GM19324 (cell line): ENCODE measurements around the gene IGF2BP2.

Experiments used
- ATAC-seq: cut with Tn5 transposase; IDR thresholded peaks from one replicate; pipeline ENCODE4 v1.9.1; 2021; ENCODE audit warnings: mild to moderate bottlenecking, moderate library complexity; ENCODE audit not compliant: unreplicated experiment, low FRiP score

Gene IGF2BP2

DNA sequence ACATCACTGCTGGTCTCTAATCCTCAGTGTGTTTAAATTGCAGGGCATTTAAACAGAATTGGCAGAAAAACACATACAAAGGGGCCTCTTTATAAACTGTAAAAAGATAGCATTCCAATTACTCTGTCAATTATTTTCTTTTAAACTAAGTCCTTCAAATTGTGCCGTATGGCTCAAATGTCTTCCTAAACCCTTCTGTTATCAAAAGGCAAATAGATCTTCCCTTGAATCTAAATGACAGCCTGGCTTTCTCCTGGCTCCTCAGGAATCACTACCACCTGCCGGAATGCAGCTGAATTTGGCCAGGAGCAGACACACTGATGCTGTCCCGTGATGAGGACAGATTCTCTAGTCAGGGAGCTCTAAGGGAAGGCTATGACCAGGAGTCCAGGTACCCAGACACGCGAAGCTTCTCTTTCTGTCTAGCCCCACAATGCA, 85.6 kb downstream of the IGF2BP2 start:
- ATAC-seq: no peak

DNA sequence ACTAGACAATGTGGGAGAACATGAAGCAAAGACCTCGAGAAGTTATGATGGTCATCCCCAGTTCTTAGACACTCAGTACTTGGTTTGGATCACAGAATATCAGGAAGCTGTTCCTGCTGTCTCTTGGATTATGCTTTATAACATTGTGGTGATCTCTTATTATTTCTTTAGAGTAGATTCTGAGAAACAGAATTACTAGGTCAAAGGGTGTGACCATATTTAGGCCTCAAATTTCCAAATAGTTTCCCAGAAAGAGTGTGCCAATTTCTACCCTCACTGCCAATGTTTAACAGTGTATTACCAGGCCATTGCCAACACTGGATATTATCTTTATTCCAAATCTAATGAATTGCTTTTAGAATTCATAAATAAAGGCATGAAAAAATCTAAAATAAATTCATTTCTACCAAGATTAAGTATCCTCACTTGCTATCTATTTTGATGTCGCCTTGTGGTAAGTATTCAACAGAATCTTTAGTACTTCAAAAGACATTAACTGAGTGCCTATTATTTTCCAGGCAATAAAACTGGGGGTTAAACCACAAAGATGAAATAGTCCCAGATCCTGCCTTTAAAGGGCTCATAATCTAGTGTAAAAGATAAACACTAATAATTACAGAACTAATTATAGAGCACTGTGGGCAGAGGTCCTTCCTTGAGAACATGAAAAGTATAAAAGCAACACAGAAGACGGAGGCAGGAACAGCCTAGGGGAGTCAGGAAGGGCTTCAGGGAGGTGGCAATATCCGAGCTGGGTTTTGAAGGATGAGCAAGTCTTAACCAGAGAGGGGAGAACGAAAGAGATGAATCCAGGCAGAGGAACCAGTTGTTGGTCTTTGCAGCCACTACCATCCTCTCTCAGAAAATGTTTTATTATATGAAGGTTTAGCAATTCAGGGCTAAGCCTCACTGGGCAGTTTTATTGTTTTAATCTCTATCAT, 86.8 kb downstream of the IGF2BP2 start:
- ATAC-seq: no peak

DNA sequence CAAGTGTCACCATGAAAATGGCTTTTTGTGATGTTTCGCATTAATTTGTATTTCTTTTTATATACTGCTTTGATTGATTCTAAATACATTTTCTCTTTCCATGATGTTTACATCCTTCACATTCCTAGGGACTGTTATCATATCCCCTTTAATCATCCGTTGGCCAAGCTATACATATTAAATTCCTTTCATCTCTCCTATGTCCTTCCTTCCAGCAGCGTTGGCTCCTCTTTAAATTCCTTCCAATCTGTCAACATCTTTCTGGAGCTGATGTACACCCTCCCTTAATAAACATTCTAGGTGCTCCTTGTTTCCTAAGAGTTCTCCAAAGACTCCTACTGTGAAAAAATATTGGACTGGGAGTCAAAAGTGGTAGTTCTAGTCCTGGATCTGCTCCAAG, 87.8 kb downstream of the IGF2BP2 start:
- ATAC-seq: no peak

DNA sequence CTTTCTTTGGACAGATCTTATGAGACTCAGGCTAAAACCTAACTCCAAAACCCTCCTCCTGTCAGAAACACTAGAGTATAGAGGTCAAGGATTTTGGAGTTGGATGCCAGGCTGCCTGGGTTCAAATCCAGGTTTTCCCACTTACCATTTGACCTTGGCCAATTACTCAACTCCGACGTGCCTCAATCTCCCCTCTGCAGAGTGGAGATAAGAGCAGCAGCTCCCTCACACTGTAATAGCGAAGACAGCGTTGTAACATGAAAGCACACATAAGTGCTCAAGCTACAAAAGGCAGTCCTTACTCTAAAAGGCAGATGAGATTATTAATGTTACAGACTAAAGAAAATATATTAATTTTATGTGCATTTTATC, 90.1 kb downstream of the IGF2BP2 start:
- ATAC-seq: no peak

DNA sequence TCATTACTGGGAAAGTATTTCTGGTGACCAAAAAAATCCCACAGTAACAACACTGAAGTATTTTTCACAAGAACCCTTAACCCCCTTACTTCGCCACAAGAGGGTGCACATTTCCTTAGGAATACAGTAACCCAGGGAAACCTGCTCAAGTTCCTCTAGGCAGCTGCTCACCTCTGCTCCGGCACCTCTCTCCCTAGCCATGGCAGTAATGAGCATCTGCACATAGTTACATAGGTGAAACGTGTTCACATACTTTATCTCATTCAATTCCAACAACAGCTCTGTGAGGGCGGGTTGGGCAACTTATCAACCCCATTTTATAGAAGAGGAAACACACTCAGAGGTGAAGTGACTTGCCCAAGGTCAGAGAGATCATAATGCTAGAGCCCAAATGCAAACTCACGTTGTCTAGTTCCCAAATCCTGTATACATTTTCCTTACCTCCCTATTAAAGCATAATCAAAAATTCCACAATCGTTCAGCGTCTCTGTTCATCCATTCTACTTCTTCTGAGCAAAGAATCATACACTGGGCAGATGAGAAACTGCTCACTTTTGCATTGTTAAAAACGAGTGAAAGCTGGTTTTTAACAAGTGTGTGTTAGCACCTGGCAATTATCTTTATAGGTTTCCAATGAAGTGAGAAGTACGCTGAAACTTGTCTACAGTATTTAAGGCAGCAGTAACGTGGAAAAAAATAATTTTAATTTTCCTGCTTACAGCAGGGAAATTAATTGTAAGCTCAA, 90.7 kb downstream of the IGF2BP2 start:
- no peak for ATAC-seq

DNA sequence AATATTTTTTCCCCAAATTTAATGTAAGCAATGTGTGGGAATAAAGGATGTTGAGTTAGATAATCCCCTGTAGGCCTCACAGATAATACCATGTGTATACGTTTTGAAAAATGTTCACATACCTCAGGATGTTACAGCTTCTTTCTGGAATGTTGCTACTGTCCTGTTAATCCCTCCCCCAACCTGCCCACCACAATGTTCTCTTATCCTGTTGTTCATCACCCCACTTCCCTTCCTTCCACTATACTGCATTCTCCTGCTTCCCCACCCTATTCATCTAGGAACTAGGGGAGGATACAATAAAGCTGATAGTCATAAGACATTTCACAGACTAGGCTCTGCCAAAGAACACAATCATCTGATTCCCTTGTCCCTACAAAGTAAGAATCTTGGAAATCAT, 92.1 kb downstream of the IGF2BP2 start:
- no peak for ATAC-seq

DNA sequence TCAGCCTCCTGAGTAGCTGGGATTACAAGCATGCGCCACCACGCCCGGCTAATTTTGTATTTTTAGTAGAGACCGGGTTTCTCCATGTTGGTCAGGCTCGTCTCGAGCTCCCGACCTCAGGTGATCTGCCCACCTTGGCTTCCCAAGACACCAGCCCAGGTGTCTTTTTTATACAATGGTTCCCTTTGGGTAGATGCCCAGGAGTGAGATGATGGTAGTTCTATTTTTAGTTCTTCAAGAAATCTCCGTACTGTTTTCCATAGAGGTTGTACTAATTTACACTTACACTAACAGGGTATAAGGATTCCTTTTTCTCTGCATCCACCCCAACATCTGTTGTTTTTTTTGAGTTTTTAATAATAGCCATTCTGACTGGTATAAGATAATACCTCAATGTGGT, 94.3 kb downstream of the IGF2BP2 start:
- no peak for ATAC-seq

DNA sequence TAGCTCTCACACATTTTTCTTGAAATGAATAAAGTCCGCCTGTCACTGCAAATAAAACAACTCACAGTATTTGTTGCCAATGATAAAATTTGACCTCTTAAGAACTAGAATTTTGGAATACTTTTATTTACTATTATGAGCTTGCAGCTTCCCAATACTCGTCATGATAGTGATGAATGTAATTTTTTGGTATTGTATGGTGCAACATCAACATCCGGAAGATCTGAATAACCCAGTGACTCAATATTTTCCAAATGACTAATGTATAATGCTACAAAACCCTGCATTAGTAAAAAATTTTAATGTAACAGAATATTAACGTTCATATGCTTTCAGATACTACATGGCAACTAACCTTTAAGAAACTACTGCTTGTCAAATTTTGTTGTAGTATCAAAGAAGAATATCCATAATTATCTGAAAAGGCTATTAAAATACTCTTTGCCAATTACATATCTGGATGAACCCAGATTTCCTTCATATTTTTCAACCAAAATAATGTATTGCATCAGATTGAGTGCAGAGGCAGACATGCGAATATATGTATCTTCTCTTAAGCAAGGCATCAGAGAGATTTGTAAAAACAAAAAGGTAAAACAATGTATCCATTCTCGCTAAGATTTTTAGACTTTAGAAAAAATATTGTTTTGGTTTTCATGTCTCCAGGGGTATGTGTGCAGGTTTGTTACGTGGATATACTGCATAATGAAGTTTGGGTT, 95.3 kb downstream of the IGF2BP2 start:
- ATAC-seq: no peak

DNA sequence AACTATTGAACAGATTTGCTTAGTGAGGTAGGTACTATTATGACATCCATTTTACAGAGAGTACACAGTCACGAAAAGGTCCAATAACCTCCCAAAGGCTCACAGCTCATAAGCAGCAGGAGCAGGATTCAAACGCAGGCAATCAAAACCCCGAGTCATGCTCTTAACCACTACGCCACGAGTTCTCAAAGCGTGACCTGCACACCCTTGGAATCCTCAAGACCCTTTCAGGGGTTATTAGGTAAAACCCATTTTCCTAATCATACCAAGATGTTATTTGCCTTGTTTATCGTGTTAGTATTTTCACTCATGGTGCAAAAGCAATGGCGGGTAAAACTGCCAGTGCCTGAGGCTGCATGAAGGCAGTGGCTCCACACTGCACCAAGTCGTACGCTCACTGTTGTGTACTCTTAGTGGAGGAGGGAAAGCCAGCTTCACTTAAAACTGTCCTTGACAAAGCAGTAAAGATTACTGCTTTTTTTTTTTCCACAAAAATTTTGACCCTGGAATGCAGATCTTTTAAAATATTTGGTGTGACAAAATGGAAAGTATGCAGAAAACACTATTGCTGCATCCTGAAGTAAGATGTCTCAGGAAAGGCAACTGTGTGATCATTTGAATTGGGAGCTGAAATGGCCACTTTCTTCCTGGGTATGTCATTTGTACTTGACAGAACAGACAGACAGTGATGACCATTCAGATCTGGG, 96.1 kb downstream of the IGF2BP2 start:
- ATAC-seq: no peak

DNA sequence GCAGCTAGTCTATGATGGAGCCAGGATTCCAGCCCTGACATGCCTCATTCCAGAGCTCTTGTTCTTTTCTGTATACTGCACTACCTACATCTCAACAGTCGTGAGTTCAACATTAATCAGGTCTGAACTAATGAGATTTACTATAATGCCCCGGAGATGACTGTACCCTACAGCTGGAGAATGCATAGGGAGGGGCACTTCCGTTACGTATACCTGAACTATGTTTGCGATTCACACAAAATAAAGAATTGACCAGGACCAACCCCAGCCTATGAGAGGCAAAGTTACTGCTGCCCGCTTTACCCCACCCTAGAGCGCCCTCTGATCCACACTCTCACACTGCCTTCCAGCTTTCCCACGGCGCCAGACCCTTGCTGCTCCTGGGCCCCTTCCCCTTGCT, 97.0 kb downstream of the IGF2BP2 start:
- ATAC-seq: no peak

DNA sequence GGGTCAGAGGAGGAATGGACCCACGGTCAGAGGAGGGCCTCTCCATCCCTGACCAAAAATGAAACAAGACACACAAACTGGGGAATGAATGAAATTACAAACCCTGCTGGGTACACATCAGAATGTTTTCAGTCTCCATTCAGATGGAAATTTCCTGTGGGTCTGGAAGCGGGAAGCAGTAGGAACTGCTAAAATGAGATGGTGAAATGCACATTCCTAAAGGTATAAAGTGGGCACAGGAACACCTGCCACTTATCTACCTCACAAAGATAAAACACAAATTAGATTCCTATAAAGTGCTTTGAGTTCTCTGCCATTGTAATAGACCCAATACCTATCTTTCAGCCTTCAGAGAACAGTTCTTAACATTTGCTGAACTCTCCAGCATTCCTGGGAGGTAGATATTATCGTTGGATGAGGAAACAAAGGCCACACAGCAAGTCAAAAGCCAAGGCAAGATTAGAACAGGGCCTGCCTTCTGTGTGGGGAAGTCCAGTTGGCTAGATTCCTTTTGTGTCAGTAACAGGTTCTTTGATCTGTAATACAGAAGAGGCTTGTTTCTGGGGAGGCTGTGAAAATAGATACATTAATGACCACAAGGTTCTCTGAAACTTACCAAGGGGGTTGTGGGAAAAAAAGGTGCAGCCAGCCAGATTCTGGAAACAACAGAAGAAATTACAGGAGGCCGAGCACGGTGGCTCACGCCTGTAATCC, 98.4 kb downstream of the IGF2BP2 start:
- no peak for ATAC-seq

DNA sequence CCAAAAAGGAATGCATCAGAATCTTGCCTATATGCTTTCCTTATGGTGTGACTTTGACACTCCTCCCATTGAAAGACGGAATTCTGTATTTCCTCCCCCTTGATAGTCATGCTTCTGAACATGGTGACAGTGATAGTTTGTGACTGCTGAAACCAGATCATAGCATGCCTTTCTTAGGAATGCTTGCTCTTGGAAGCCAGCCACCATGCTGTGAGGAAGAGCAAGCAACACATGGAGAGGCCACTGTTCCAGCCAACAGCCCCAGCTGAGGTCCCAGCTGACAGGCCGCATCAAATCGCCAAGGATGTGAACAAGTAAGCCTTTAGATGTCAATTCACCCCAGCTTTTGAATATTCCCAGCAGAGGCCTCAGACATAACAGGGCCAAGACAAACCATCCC, 100.1 kb downstream of the IGF2BP2 start:
- no peak for ATAC-seq

DNA sequence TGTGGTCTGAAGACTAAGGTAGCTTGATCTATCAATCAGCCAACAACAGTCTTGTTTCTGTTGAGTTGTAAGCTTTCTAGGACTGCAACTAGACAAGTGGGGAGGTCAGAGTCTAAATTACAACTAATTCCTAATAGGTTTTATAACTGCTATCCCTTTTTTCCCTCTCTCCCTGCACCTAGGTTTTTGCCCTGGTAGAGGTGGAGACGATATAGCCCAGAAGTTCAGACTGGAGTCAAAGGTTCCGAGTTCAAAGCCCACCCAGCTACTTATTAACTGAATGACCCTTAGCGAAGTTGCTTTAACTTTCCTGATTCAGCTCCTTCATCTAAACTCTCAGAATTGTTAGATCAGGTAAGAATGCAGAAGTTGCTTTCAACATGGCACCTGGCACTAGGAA, 100.6 kb downstream of the IGF2BP2 start:
- ATAC-seq: no peak

DNA sequence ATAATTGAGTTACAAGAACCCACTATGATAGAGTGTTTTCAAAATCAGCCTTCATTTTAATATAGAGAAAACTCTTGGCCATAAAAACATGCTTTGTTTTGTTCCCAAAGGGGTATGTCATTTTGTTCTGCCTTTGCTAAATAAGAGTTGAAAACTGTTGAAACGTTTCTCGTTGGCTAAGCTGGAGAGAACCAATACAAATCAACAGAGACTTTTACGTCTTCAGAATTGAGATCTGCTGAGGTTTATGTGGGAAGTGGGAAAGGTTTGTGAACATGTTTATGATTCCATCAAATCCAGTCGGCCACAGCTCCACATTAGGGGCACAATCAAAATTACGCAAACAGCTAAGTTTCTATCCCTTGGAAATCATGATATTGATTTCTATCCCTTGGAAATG, 102.0 kb downstream of the IGF2BP2 start:
- ATAC-seq: no peak

DNA sequence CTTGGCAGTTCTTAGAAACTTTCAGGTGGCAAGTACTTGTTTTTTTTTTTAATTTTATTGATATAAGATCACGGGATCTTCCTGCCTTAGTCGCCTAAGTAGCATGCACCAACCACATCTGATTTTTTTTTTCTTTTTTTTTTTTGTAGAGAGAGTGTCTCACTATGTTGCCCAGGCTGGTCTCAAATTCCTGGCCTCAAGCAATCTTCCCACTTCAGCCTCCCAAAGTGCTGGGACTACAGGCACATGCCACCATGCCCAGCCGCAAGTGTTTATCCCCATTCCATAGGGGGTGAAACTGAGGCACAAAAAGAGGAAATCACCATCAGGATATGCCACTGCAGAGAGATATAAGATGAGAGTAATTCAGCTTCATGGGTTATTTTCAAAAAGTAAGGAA, 102.9 kb downstream of the IGF2BP2 start:
- no peak for ATAC-seq

DNA sequence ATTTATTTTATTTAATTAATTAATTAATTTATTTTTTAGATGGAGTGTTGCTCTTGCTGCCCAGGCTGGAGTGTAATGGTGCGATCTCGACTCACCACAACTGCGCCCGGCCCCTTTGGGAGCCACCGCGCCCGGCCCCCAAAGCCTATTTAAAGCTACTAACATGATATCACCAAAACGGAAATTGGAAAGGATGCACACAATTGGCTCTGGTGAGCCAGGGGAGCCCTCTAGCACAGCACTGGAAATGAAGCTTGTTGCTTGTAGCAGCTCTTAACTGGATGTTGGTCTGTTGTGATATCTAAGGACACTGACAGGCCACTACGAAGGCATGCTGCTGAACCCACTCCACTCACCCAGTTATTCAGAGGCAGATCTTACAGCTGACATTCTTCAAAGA, 104.5 kb downstream of the IGF2BP2 start:
- ATAC-seq: no peak

DNA sequence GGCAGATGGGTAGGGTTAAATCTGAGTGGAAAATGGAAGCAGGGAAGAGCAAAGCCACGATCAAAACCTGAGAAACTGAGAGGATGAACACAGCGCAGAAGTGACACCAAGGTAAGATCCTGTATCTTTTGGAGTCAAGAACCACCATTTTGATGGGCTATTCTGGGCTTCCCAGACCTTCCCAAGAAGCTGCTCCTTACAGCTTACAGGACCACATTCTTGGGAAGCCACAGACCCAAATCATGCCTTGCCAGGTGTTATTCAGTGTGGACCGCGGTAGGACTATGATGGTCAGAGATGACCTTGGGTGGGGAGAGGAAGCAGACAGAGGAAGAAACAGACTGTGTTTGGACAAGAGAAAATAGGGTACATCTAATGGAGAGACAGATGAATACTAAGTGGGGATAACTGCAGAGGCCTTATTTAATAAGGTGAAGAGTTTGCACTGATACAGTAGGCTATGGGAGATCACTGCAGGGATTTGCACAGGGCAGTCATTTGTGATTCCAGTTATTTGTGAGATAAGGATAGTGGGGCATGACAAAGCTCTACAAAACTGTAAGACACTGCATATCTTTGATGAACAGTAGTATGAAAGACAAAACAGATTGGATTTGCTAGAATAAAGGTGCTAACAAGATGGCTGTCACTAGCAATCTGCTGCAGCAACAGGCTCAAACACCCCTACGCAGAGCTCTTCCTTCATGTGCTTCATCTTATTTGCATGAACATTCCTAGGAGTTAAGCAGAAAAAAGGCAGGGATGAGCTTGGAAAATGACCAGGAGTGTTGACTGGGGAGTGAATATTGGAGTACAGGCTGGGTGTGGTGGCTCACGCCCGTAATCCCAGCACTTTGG, 105.9 kb downstream of the IGF2BP2 start:
- no peak for ATAC-seq

DNA sequence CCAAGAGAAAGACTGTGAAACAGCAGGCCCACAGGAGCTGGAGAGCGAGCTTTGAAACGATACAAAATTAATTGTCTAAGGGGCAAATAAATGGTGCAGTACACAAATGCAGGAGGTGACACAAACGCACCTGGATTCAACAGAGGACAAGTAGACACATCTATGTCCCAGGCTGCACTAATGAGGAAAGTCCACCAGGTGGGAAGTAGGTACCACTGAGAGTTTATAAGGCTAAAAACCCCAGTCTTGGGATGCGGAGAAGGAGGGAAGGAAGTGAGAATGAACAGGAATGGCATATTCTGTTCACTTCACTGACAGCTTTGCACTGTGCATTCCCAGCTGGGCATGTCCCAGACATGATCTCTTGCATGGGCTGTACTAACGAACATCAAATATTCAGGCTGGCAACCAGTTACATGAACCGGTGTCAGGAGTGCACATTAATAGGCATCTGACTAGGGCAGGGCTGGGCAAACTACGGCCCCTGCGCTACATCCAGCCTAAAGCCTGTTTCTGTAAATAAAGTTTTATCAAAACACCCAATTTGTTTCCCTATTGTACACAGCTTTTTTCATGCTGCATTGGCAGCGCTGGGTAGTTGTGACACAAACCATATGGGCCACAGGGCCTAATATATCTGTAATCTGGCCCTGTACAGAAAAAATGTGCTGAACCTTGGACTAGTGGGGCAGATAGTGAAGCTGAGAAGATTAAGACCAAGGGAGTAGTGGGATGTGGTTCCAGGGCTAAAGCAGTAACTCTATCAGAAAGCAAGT, 107.0 kb downstream of the IGF2BP2 start:
- no peak for ATAC-seq
